ENCODE data around the gene TAS2R13.

The TAS2R13 gene, protein sequence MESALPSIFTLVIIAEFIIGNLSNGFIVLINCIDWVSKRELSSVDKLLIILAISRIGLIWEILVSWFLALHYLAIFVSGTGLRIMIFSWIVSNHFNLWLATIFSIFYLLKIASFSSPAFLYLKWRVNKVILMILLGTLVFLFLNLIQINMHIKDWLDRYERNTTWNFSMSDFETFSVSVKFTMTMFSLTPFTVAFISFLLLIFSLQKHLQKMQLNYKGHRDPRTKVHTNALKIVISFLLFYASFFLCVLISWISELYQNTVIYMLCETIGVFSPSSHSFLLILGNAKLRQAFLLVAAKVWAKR

DNA sequence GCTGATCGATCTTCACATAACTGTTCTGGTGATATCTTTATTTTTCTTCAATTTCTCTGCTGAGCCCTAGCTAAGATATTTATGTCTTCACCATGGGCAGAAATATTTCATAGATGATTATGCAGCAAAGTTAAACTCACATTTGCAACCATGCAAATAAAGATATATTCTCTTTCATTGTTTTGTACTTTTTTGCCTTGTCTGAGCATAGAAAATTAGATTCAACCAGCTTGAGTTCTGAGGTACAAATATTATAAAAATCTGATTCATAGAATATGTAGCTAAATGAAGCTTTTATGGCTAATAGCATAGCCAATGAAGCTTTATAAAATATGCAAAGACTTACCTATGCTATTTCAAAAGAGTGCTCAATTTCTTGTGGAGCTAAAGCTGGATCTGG, at the start of gene TAS2R13:
Gene TAS2R13 (minus strand): TSS at position 101 of the 400 bp plus-strand sequence. CDS start 264 bp downstream, outside the sequence.
- H3K4me3 ChIP-seq (ENCODE audit: low read length) = no peak within 1 kb of the TSS
- no peak for DNase-seq (ENCODE audit: low read depth)
- TF ChIP-seq, protein P1, sequence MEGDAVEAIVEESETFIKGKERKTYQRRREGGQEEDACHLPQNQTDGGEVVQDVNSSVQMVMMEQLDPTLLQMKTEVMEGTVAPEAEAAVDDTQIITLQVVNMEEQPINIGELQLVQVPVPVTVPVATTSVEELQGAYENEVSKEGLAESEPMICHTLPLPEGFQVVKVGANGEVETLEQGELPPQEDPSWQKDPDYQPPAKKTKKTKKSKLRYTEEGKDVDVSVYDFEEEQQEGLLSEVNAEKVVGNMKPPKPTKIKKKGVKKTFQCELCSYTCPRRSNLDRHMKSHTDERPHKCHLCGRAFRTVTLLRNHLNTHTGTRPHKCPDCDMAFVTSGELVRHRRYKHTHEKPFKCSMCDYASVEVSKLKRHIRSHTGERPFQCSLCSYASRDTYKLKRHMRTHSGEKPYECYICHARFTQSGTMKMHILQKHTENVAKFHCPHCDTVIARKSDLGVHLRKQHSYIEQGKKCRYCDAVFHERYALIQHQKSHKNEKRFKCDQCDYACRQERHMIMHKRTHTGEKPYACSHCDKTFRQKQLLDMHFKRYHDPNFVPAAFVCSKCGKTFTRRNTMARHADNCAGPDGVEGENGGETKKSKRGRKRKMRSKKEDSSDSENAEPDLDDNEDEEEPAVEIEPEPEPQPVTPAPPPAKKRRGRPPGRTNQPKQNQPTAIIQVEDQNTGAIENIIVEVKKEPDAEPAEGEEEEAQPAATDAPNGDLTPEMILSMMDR (conservative IDR thresholded peaks at IDR 0.05; ENCODE audit: low read length) = no peak

DNA sequence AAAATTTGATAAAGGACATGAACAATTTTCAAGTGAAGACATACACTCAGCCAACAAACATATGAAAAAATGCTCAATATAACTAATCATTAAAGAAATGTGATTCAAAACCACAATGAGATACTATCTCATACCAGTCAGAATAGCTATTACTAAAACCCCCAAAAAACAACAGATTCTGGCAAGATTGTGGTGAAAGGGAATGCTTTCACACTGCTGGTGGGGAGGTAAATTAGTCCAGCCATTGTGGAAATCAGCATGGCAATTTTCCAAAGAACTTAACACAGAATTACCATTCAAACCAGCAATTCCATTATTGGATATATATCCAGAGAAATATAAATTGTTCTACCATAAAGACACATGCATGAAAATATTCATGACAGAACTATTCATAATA, 48.4 kb upstream of the TAS2R13 start:
- peak; percentile 57 for DNase-seq (ENCODE audit: low read depth)
- TF ChIP-seq, protein P1 (conservative IDR thresholded peaks at IDR 0.05; ENCODE audit: low read length) = no peak
- H3K4me3 ChIP-seq (ENCODE audit: low read length) = no peak overlapping the region

DNA sequence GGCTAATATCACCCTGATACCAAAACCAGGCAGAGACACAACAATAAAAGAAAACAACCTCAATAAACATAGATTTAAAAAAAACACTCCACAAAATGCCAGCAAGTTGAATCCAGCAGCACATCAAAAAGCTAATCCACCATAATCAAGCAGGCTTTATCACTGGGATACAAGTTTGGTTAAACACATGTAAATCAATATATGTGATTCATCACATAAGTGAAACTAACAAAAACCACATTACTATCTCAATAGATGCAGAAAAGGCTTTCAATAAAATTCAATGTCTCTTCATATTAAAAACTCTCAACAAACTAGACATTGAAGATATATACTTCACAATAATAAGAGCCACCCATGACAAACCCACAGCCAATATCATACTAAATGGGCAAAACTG, 46.7 kb upstream of the TAS2R13 start:
- no peak for DNase-seq (ENCODE audit: low read depth)
- TF ChIP-seq, protein P1 (conservative IDR thresholded peaks at IDR 0.05; ENCODE audit: low read length) = no peak
- no peak overlapping the region for H3K4me3 ChIP-seq (ENCODE audit: low read length)

DNA sequence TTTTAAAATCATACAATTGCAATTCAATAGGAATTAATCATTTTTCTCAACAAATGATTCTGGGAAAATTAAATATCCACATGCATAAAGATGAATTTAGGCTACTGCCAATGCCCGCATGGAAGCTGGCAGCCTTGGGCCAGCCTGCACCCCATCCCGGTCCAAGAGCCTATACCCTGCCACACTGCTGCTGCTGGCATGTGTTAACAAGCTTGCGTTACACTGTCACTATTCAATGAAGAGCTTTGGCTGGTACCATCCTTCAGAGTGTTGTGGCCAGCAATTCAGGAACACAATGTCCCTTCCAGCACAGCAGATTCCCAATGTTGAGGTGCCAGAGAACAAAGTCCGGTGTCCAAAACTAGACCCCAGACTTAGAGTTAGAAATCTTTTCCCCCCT, 43.3 kb upstream of the TAS2R13 start:
- DNase-seq (ENCODE audit: low read depth) = no peak
- no peak overlapping the region for H3K4me3 ChIP-seq (ENCODE audit: low read length)
- TF ChIP-seq, protein P1 (conservative IDR thresholded peaks at IDR 0.05; ENCODE audit: low read length) = no peak

DNA sequence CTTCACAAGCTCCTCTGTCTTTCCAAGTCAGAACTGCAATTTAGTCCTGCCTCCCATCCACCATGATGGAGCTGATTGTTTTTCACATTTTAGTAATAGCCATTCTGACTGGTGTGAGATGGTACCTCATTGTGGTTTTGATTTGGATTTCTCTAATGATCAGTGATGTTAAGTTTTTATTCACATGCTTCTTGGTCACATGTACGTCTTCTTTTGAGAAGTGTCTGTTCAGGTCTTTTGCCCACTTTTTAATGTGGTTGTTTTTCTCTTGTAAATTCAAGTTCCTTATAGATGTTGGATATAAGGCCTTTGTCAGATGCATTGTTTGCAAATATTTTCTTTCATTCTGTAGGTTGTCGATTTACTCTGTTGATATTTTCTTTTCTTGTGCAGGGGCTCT, 33.8 kb upstream of the TAS2R13 start:
- no peak overlapping the region for H3K4me3 ChIP-seq (ENCODE audit: low read length)
- no peak for DNase-seq (ENCODE audit: low read depth)
- TF ChIP-seq, protein P1 (conservative IDR thresholded peaks at IDR 0.05; ENCODE audit: low read length) = no peak

DNA sequence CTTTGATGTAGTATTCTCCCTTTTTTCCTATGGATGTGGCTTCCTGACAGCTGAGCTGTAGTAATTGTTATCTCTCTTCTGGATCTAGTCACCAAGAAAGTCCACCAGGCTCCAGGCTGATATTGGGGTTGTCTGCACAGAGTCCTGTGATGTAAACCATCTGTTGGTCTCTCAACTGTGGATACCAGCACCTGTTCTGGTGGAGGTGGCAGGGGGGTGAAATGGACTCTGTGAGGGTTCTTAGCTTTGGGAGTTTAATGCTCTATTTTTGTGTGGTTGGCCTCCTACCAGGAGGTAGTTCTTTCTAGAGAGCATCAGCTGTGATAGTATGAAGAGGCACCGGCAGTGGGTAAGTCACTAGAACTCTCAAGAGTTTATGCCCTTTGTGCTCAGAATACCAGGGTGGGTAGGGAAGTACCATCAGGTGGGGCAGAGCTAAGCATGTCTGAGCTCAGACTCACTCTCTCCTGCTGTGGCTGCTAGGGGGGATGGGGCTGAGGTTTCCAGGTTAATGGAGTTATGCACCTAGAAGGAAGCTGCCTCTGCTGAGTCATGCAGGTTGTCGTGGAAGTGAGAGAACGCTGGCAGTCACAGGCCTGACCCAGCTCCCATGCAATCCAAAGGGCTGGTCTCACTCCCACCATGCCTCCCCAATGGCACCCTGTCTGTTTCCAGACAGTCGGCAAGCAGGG, 32.7 kb upstream of the TAS2R13 start:
- TF ChIP-seq, protein P1 (conservative IDR thresholded peaks at IDR 0.05; ENCODE audit: low read length) = no peak
- H3K4me3 ChIP-seq (ENCODE audit: low read length) = no peak overlapping the region
- no peak for DNase-seq (ENCODE audit: low read depth)

DNA sequence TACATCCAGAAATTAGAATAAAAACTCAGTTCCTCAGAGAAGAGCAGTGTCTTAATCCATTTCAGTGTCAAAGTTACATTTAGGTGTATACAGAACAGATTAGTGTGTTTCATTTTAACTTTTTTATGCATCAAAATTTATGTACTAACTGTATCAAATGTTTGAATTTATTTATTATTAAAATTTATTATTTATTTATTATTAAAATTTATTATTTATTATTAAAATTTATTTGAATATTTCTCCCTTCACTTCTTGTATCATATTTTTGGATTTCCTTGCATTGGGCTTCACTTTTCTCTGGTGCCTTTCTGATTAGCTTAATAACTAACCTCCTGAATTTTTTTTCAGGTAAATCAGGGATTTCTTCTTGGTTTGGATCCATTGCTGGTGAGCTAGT, 32.0 kb upstream of the TAS2R13 start:
- DNase-seq (ENCODE audit: low read depth) = no peak
- no peak overlapping the region for H3K4me3 ChIP-seq (ENCODE audit: low read length)
- TF ChIP-seq, protein P1 (conservative IDR thresholded peaks at IDR 0.05; ENCODE audit: low read length) = no peak

Data from AG10803 (cell line).